ENCODE measurements around the gene SH3RF2. TPM values are rescaled to one million over a fixed set of nuclear protein-coding genes. Genes with fewer than 3 reads are reported as not detected.

Gene SH3RF2
- polyA plus RNA-seq, 3 donors = not detected

DNA sequence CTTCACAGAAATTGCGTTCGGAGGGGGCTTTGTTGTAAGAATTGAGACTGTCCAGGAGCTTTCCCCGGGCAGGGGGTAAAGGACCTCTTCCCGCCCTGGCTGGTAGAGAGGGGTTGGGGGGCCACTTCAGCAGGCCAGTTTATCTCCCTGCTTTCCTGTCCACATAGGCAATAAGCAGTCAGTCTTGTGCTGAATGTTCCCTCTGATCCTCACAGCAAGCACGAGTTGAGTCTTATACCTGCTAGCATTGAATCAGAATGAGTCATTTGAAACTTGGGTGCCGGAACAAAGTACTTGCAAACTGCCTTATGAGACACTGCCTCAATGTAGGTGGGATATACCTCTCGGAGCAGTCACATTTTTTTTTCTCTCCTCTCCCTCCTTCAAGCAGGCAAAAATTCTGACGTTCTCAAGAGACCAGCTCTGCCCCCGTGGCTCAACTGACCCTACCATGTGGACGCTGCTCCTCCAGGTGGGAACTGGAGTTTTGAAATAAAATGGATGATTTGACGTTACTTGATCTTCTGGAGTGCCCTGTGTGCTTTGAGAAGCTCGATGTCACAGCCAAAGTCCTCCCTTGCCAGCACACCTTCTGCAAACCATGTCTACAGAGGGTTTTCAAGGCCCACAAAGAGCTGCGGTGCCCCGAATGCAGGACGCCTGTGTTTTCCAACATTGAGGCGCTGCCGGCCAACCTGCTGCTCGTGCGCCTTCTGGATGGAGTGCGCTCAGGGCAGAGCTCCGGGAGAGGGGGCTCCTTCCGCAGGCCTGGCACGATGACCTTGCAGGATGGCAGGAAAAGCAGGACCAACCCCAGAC is 1.3 kb downstream of the SH3RF2 start:
- Mint-ChIP-seq H3K9me3 (peaks cover 0 to 3% (median 0%) of the 10 kb centered on the region in 7 donors), H3K4me1 (peaks cover 13% of the 10 kb centered on the region), H3K4me3 (peak overlapping the region in 1 of 2 donors; percentile 27), H3K27ac (no peak overlapping the region), H3K36me3 (no peaks in the 10 kb centered on the region), H3K27me3 (ENCODE audit: low read depth in 3 of 3) (peaks cover 30 to 69% (median 64%) of the 10 kb centered on the region in 3 donors)
- Histone ChIP-seq H3K9me3 (replicated peaks in 1 of 2; ENCODE audit: control insufficient read depth in 1 of 2, insufficient read depth in 1 of 2, low read length in 2 of 2) (no peaks in the 10 kb centered on the region), H3K79me2 (ENCODE audit: insufficient read depth, low read length) (no peaks in the 10 kb centered on the region), H3K4me3 (replicated peaks in 1 of 3; ENCODE audit: low read depth in 2 of 3, low read length in 3 of 3) (no peak overlapping the region), H2AFZ (ENCODE audit: insufficient read depth, low read depth, low read length, poor library complexity, severe bottlenecking) (no peak overlapping the region), H3K9ac (ENCODE audit: insufficient read depth, low read length, poor library complexity, severe bottlenecking) (no peak overlapping the region), H3K4me1 (ENCODE audit: control insufficient read depth in 1 of 2, insufficient read depth in 2 of 2, low read length in 2 of 2) (no peaks in the 10 kb centered on the region), H4K20me1 (ENCODE audit: insufficient read depth, low read length) (no peaks in the 10 kb centered on the region), H3K27me3 (ENCODE audit: control insufficient read depth in 2 of 2, insufficient read depth in 2 of 2, low read length in 2 of 2) (peaks cover 37 to 58% of the 10 kb centered on the region in 2 donors), H3K36me3 (replicated peaks in 1 of 2; ENCODE audit: control insufficient read depth in 1 of 2, insufficient read depth in 2 of 2, low read length in 2 of 2) (no peaks in the 10 kb centered on the region), H3K27ac (ENCODE audit: low read depth in 1 of 2, low read length in 2 of 2) (no peak overlapping the region), H3K4me2 (replicated peaks; ENCODE audit: extremely low read depth, low read length, poor library complexity, severe bottlenecking) (no peak overlapping the region)
- 94% methylated on average over 16 of the region's 23 CpGs for WGBS (ENCODE audit: insufficient coverage)
- intact Hi-C loops (cut with micrococcal nuclease) = no loop called here
- no peak for DNase-seq
- TF ChIP-seq, protein P1, sequence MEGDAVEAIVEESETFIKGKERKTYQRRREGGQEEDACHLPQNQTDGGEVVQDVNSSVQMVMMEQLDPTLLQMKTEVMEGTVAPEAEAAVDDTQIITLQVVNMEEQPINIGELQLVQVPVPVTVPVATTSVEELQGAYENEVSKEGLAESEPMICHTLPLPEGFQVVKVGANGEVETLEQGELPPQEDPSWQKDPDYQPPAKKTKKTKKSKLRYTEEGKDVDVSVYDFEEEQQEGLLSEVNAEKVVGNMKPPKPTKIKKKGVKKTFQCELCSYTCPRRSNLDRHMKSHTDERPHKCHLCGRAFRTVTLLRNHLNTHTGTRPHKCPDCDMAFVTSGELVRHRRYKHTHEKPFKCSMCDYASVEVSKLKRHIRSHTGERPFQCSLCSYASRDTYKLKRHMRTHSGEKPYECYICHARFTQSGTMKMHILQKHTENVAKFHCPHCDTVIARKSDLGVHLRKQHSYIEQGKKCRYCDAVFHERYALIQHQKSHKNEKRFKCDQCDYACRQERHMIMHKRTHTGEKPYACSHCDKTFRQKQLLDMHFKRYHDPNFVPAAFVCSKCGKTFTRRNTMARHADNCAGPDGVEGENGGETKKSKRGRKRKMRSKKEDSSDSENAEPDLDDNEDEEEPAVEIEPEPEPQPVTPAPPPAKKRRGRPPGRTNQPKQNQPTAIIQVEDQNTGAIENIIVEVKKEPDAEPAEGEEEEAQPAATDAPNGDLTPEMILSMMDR (IDR thresholded peaks at IDR 0.05) = no peak

DNA sequence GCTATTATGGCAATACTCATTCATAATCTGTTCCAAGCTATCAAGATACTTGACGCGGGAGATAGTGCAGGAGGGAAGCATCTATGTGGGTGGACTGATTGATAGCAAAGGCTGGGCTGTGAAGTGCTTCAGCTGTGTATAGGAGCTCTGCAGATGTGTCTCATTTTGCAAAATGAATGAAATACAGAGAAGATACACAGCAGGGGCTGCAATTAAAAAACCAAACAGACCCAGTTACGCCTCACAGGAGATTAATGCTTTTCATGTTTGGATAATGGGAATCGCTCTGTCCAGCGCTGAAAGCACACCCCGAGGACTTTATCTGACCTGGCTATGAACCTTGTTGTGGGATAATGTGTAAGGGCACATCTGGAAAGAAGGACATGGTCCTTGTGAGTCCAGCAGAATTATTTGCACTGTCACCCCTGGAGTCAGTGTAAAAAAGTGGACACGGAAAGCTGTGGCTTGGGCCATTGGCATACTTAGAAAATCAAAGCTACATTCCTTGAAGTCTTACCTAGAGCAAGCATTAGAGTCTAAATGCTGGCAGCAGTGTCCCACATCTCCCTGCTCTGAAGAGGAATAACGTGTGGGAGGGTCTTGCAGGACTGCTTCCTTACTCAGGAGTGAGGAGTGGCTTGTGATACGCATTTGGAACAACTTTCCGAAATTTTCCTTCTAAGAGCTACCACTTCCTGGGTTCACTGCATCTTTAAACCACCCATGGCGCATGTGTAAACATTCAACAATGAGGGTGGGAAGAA is 2.6 kb downstream of the SH3RF2 start:
- TF ChIP-seq, protein P1 (IDR thresholded peaks at IDR 0.05) = no peak
- H3K36me3 ChIP-seq (replicated peaks in 1 of 2; ENCODE audit: control insufficient read depth in 1 of 2, insufficient read depth in 2 of 2, low read length in 2 of 2) = no peaks in the 10 kb centered on the region
- no peaks in the 10 kb centered on the region for H3K9me3 ChIP-seq (replicated peaks in 1 of 2; ENCODE audit: control insufficient read depth in 1 of 2, insufficient read depth in 1 of 2, low read length in 2 of 2)
- no peak for DNase-seq
- no peak overlapping the region for H3K9ac ChIP-seq (ENCODE audit: insufficient read depth, low read length, poor library complexity, severe bottlenecking)
- intact Hi-C loops (cut with micrococcal nuclease) = no loop called here
- peaks cover 22% of the 10 kb centered on the region for H3K4me1 Mint-ChIP-seq
- no peaks in the 10 kb centered on the region for H3K79me2 ChIP-seq (ENCODE audit: insufficient read depth, low read length)
- H3K27me3 Mint-ChIP-seq (ENCODE audit: low read depth in 3 of 3) = peaks cover 30 to 65% (median 54%) of the 10 kb centered on the region in 3 donors
- H3K4me3 ChIP-seq (replicated peaks in 1 of 3; ENCODE audit: low read depth in 2 of 3, low read length in 3 of 3) = no peak overlapping the region
- H3K9me3 Mint-ChIP-seq = peaks cover 0 to 3% (median 0%) of the 10 kb centered on the region in 7 donors
- no peaks in the 10 kb centered on the region for H3K36me3 Mint-ChIP-seq
- no peaks in the 10 kb centered on the region for H4K20me1 ChIP-seq (ENCODE audit: insufficient read depth, low read length)
- peaks cover 37 to 56% of the 10 kb centered on the region in 2 donors for H3K27me3 ChIP-seq (ENCODE audit: control insufficient read depth in 2 of 2, insufficient read depth in 2 of 2, low read length in 2 of 2)
- no peak overlapping the region for H3K4me3 Mint-ChIP-seq
- no peak overlapping the region for H3K27ac ChIP-seq (ENCODE audit: low read depth in 1 of 2, low read length in 2 of 2)
- 100% methylated on average over 4 of the region's 11 CpGs for WGBS (ENCODE audit: insufficient coverage)
- no peak overlapping the region for H3K4me2 ChIP-seq (replicated peaks; ENCODE audit: extremely low read depth, low read length, poor library complexity, severe bottlenecking)
- no peak overlapping the region for H2AFZ ChIP-seq (ENCODE audit: insufficient read depth, low read depth, low read length, poor library complexity, severe bottlenecking)
- no peak overlapping the region for H3K27ac Mint-ChIP-seq
- H3K4me1 ChIP-seq (ENCODE audit: control insufficient read depth in 1 of 2, insufficient read depth in 2 of 2, low read length in 2 of 2) = peaks cover 6 to 8% of the 10 kb centered on the region in 2 donors

Data from CD14-positive monocyte (primary cell).